HUDEP-2 (cell line): Measurements from ENCODE around the gene TRERF1.

Source experiments
- DNase-seq, 76 experiments: peaks; one replicate each; lab custom pipeline; 2025; ENCODE audit not compliant: unreplicated experiment in 76 of 76; lab: John Stamatoyannopoulos, UW

The TRERF1 gene

GRCh38 chr6:42427871-42428270 is 23.9 kb downstream of the TRERF1 start:
- no peak for DNase-seq

GRCh38 chr6:42426191-42426590 is 25.5 kb downstream of the TRERF1 start:
- DNase-seq = no peak

GRCh38 chr6:42424906-42425474 is 26.7 kb downstream of the TRERF1 start:
- no peak for DNase-seq

DNA sequence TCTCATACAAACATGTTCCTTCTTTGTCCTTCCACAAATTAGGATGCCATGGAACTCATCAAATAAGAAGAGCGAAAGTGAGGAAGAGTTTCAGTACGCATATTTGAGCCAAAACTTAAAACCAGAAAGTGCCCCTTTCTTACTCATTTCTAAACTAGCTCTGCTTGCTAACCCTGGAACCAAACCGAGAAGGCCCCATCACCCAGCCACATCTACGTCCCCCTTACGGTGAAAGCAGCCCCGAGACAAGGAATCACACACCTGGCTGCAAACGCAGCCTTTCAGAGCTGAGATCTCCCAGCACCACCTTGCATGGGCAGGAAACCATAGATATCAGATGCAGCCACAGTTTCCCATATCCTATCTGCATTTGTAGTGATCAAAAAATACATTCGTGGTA is 28.5 kb downstream of the TRERF1 start:
- DNase-seq = no peak

GRCh38 chr6:42420741-42421140 is 31.0 kb downstream of the TRERF1 start:
- no peak for DNase-seq

DNA sequence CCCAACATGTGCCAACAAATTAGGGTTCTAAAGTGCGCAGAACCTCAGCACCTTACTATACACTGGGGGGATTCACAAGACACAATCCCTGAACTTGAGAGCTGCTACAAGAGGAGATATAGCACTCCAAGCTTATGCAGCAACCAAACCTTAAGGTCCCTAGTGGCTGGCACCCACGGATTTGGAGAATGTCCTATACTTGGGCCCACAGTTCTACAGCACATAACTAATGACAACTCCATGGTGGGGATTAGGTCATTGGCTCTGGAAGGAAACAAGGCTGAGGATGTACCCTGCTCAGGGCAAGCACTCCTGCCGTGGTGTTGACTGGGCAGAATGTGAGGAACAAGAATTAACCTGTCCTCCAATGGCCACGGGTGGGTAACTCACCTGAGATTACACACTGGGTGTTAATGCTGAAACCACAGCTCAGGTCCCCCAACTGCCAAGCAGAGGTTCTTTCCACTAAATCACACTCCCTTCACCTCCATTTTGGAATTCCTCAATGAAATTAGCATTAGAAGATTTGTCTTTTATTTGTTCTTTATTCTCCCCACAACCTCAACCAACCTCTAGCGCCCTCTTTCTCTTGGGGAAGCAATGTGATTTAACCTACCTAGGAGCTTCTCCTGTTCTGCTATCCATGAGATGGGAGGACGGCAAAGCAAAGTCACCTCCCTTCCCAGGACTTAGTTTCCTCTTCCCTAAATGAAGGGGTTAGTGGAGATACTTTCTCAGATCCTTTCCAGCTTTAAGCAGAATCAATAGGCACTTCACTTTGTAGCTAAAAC is 32.0 kb downstream of the TRERF1 start:
- DNase-seq = no peak

GRCh38 chr6:42418724-42419123 is 33.0 kb downstream of the TRERF1 start:
- DNase-seq = no peak

- DNase-seq = no peak
Measured at GRCh38 chr6:42417641-42418112, 34.0 kb downstream of the TRERF1 start.

DNA sequence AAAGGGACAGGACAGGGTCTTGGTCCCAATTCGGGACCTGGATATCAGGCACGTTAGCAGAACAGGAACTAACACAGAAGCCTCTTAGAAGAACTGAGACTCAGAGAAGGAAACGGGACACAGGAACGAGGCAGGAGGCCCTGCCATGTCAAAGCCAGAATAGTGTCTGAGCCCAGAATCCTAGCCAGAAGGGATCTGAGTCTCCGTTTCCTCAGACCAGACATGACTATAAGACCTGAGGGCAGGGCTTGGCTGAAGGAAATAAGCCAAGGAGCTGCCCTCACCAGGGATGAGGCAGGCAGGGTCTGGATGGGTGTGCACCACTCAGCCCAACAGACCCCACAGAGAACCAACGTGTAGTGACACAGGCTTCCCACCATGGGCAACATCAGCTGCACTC is 40.3 kb downstream of the TRERF1 start:
- no peak for DNase-seq

DNA sequence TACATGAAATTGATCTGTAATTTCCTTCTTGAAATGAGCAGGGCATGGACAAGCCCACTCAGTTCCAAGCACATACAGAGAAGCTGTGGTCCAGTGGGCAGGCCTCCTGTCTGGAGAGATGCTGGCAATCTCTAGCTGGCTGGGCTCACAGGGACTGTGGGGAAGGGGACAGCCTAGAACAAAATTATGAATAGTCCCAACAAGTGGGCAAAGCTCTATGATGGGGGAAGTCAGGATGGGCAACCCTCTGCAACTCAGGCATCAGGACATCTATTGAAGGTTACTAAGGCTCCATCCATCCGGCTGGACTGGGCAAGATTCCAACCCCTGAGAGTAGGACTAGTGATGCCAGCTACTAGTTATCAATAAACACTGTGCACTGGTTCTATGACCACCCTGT is 40.9 kb downstream of the TRERF1 start:
- no peak for DNase-seq

GRCh38 chr6:42409581-42409980 is 42.1 kb downstream of the TRERF1 start:
- no peak for DNase-seq

GRCh38 chr6:42407379-42407778 is 44.3 kb downstream of the TRERF1 start:
- no peak for DNase-seq

- DNase-seq = no peak
Measured at GRCh38 chr6:42406306-42407280, 45.1 kb downstream of the TRERF1 start.

GRCh38 chr6:42405021-42405420 is 46.7 kb downstream of the TRERF1 start:
- DNase-seq = no peak

DNA sequence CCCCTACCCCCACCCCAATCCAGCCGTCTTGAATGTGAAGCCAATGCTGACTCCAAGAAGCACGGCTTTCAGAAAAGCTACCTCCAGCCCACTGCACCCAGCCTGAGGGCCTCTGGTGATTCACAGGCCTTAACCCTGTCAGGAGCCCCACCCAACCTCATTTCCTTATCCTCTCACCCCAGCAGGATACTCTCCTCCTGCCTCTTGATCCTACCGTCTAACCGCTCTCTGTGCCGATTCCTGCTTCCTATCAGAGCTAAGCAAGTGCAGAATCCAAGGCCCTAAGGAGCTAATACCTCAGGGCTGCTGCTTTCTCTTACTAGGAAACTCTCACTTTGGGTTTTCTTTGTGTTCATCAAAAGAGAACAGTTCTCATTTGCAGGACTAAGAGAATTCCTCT is 47.2 kb downstream of the TRERF1 start:
- peak in 1 of 76 experiments; percentile 14 for DNase-seq

DNA sequence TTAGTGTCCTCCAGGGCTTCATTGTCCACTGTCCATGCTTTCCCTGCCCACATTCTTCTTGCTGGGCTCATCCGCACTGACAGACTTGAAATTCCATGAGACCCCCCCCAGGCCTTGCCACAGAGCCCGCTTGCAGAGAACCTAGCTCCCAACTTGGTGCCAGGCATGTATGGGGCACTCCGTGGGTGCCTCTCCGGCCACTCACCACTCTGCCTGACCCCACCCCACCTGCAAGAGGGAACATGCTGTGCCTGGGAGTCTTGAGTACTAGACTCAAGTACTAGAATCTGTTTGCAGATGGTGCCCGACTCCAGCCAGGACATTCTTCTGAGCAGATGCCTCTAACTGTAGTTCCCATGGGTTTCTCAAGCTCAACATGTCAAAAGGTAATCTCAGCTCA is 47.9 kb downstream of the TRERF1 start:
- DNase-seq = no peak

GRCh38 chr6:42403421-42403820 is 48.3 kb downstream of the TRERF1 start:
- DNase-seq = no peak

GRCh38 chr6:42402184-42402583 is 49.5 kb downstream of the TRERF1 start:
- DNase-seq = no peak

DNA sequence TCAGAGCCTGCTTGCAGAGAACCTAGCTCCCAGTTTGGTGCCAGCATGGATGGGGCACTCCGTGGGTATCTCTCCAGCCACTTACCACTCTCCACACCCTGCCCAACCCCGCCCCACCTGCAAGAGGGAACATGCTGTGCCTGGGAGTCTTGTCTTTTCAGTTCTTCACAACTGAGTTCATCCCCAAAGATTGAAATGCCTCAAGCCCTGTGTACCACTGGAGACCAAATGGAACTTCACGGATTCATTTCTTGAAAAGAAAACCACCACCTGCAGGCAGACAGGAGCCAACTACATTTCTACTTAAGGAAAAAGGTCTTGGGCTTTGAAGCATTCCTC is 50.1 kb downstream of the TRERF1 start:
- DNase-seq = no peak

DNA sequence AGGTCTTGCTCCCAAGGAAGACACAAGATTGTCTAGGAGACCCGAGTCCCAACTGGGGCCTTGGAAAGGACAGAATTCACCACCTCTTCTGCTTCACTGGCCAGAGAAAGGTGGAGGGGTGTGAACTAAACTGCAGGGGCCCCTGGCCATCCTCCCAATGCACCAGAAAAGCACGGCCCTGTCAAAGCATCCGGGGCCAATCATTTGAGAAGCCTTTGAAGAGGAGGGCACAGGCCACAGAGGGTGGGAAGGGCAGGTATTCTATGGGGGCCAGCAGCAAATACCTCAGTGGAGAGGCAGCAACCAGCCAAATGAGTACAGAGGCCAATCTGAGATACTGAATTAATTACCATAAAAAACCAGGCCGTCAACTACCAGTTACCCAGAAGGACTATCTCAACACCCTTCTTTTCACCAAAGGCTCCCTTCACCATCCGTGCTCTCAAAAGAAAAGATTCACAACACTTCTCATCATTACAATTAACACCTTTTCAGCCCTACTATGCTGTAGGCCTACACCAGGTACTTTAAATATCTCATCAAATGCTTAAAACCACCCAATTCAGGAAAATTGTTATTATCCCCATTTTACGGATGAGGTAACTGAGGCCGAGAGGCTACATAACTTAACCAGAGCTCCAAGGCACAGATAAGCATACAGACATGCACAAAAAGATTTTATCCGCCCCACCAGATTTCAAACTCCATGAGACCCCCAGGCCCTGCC is 50.7 kb downstream of the TRERF1 start:
- DNase-seq = no peak
